Activated T-cell treated with anti-CD3 and anti-CD28 coated beads for 1 hour (primary cell): Measurements from ENCODE around the gene ENTPD3.

Experiments used
- DNase-seq: peaks from one replicate; pipeline ENCODE4 v3.0.0-alpha.2; 2020; ENCODE audit warnings: low read depth

The ENTPD3 gene, protein sequence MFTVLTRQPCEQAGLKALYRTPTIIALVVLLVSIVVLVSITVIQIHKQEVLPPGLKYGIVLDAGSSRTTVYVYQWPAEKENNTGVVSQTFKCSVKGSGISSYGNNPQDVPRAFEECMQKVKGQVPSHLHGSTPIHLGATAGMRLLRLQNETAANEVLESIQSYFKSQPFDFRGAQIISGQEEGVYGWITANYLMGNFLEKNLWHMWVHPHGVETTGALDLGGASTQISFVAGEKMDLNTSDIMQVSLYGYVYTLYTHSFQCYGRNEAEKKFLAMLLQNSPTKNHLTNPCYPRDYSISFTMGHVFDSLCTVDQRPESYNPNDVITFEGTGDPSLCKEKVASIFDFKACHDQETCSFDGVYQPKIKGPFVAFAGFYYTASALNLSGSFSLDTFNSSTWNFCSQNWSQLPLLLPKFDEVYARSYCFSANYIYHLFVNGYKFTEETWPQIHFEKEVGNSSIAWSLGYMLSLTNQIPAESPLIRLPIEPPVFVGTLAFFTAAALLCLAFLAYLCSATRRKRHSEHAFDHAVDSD

DNA sequence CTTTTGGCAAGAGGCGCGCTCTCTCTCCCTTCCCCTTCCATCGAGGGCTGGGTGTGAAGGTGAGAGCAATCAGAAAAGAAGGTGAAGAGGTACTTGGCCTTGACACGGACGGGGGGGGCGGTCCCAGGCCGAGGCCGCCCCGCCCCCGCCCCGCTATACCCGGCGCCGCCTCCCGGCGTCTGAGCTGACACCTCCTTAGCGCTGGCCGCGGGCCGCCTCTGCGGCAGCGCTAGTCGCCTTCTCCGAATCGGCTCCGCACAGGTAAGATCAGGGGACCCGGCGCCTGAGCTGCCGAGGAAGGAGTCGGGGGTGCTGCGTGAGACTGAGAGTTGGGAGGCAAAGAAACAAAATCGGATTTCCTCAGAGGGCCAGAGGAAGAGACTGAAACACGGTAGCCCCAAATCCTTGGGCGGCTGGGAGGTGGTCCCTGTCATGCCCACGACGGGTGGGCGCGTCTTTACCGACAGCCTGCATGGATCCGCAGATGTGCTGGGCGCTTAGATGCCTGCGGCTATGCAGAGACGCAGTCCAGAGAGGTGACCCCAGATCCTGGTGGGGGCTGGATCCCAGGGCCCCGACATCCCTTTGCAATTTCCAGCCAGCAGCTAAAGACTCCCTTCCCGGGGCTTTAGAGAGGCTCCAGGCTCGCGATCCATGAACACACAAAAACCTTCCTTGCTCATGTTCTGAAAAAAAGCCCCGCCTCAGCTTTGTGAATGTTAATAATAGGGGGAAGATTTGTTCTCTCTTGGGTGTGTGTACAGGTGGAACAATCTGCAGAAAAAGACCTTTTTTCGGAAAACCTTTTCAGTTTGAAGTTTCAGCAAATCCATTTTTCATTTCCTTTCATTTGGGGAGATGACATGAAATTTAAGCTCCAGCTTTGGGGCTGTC, at the start of gene ENTPD3:
ENTPD3 (plus strand) TSS at position 184 of the 894 bp plus-strand sequence. CDS start 874 bp downstream, outside the sequence.
- DNase-seq = peak; percentile 8

DNA sequence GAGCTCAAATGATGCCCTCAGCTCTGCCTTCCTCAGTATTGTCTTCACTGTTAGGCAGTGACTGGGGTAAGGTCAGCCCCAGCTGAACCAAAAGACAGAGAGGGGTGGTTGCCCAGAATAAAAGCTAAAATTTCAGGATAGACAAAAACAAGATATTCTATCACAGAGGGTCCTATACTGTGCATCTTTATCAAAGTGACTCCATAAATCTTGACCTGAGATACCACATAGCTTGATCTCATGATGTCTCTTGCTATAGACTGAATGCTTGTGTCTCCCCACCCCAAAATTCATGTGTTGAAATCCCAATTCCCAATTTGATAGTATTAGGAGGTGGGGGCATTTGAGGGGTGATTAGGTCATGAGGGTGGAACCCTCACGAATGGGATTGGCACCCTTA, 47.1 kb upstream of the ENTPD3 start:
- no peak for DNase-seq

DNA sequence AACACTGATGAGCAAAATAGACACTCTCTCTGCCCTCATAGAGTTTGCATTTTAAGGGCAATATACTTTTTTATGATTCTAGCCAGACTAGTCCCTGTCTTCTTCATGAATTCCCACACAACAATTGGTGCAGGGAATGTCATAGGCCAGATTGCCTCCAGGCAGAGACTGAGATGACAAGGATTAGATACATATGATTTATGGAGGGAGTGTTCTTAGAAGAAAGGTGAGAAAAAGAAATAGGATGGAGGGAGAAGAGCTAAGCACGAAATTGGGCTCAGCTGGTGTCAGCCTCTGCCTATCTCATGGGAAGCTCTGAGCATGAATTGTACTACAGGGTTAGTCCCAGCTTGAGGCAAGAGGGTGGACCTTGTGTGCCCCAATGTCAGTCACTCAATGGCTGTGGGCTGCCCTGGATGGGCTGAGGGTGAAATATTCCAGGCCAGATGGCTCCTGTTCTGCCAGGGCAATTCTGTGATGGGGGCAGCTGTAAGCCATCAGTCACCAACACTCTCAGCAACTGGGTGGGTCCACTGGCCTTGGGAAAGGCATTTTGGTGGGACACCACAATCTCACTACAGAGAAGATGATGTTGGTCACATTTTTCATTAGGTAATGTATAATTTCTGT, 46.3 kb upstream of the ENTPD3 start:
- DNase-seq = no peak

DNA sequence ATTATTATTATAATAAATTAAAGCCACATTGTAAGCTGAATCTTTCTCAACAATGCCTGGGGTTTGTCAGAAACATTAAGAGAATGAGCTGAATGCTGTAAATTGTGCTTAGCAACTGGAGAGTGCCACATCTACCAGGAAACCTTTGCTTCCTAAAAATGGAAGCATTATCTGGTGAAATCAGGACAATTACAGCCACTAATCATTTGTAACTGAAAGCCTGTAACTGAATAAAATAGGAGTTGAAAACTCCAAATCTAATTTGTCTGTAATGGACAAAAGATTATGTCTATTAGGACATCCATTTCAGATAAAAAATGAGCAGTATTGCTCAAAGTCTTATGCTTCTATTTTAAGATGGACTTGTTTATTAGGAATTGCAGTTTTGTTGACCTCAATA, 45.3 kb upstream of the ENTPD3 start:
- DNase-seq = no peak

DNA sequence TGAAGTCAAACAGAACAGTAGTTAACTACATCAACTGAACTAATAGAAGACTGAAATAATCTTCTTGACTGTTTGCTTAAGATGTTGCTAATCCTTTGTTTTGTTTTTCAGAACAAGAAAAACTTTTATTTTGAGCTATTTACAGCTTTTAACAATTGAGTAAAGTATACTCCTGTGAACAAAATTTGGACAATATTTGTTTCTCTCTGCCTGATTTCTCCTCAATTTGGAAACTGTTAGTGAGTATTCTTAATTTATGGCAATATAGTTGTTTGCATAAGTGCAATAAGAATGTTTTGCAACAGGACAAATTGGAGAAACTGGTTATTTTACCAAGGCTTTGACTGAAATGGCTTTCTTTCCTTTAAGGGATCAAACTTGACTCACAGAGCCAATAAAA, 36.5 kb upstream of the ENTPD3 start:
- no peak for DNase-seq

DNA sequence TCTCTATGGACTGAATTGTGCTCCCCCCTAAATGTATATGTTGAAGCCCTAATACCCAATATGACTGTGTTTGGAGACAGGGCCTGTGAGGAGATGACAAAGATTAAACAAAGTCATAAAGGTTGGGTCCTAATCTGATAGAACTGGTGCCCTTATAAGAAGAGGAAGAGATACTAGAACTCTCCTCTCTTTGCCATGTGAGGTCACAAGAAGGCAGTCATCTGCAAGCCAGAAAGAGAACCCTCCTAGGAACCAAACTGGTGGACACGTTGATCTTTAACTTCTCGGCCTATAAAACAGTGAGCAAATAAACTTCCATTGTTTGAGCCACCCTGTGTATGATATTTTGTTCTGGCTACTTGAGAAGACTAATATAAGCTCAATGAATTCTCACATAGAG, 31.6 kb upstream of the ENTPD3 start:
- DNase-seq = no peak

DNA sequence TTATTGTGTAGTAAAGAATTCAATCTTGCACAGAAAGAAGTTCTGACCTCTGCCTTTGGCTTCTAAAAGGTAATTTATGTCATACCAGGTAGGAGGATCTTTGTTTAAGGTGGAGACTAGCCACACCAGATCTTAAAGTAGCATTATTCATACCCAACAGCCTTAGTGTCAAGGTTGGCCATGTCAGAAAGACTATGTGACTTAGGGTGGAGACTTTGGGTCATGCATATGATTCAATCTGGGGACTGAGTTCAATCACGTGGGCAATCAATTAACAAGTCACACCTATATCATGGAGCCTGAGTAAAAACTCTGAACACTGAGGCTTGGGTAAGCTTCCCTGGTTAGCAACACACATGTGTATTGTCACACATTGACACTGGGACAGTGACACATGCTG, 28.5 kb upstream of the ENTPD3 start:
- DNase-seq = no peak

DNA sequence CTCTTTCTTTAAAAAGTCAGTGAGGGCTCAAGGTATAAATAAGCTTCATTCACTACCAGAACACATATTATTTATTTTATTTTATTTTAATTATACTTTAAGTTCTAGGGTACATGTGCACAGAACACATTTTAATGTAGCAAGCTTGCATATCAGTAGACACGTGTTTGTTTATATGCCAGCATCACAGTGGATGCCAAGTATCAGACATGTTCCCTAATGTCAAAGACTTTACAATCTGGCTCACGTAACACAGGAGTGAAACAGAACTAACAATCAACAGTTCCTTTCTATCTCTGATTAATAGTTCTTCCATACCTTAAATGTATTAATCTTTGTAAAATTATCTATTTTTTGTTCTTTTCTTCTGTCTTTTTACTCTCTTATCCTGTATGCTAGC, 23.3 kb upstream of the ENTPD3 start:
- DNase-seq = no peak

DNA sequence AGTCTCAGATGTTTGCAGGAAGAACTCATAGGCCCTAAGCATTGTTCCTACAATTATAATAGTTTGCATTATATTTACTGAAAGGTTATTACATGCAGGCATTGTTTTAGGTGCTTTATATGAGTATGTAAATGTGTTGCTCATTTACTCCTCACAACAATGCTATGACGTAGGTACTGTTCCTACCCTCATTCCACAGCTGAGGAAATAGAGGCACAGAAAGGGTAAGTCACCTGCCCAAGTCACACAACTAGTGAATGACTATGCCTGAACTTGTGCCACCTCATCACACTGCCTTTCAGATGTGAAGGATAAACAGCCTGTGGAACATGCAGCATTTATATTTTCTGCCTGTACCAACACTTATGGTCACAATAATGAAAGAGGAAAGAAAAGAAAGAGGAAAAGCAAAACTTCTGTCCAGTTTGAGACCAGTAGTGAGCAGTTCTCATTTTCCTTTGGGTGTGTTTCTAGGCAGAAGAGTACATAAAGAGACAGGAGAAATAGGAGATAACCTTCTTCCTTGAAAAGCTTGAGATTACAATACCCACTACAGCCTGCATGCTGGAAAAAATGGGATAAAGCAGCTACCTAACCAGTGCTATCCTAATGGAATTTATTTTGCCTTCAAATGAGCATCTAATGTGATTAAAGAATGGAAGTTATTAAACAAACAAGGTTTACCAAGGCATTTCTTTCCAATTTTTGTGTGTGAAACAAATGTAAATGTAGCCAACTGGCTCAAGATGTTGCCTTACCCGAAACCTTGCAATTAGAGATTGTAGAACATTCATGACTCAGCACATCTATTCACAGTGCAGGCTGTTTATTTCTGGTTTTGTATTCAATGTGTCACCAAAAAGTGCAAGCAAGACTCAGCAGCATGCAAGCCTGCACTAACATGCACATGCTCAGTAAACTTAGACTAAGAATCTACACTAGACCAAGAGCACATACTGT, 20.5 kb upstream of the ENTPD3 start:
- DNase-seq = no peak

DNA sequence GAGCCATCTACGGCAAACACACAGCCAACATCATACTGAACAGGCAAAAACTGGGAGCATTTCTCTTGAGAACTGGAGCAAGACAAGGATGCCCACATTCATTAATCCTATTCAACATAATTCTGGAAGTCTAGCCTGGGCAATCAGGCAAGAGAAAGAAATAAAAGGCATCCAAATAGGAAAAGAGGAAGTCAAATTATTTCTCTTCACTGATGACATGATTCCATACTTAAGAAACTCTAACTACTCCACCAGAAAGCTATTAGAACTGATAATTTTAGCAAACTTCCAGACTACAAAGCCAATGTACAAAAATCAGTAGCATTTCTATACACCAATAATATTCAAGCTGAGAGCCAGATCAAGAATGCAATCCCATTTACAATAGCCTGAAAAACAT, 17.3 kb upstream of the ENTPD3 start:
- no peak for DNase-seq

DNA sequence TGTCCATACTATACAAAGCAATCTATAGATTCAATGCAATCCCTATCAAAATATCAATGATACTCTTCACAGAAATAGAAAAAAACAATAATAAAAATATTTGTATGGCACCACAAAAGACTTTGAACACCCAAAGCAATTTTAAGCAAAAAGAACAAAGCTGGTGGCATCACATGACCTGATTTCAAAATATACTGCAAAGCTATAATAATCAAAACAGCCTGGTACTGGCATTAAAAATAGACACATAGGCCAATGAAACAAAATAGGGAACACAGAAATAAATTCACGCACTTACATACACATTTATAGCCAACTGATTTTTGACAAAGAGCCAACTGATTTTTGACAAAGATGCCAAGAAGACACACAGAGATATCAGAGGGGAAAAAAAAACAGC, 9.2 kb upstream of the ENTPD3 start:
- no peak for DNase-seq

DNA sequence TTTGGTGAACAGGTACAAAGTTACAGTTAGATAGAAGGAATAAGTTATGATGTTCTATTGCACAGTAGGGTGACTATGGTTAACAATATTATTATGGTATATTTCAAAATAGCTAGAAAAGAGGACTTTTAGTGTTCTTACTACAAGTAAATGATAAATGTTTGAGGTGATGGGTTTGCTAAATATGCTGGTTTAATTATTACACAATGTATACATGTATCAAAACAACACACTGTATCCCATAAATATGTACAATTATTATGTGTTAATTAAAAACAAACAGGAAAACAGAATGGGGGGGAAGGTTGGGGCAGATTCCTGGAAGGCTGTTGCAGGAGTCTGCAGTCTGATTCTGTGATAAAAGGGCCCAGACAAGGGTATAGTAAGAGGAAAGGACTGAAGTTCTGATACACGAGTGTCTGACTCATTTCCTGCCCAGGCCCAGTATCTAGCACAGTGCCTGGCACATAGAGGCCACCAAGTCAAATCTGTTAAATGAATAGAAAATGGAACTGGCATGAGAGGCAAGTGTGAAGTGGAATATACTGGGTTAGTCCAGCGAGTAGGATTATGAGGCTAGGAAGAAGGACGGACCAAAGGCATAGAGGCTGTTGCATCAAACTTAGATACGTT, 7.2 kb upstream of the ENTPD3 start:
- no peak for DNase-seq

DNA sequence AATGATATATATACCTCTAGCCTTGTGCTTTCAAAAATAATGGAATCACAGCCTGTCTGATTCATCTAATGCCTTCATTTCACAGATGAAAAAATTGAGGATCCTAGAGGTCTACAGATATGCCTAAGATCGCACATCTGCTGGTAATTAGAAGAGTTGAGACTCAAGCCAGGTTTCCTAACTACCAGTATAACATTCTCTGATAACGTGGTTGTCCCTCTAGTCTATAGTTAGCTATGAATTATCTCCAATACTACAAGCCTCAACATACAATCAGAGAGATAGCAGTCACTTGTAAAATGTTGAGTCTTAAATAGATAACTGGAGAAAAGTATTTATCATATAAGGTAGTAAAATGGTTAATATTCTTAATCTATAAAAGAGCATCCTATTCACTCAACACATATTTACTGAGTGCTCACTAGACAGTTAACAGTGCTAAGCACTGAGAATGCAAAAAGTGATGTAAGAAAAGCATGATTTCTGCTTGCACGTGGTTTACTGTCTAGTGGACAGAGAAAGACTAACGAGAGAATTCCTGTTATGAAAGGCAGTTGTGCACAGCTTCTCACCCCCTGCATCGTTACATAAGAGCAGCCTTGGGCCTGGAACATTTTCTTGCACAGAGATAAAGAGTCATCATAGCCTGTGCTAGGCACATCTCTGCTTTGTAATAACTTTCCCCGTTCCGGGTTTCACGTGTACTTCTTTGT, 4.9 kb upstream of the ENTPD3 start:
- DNase-seq = no peak

DNA sequence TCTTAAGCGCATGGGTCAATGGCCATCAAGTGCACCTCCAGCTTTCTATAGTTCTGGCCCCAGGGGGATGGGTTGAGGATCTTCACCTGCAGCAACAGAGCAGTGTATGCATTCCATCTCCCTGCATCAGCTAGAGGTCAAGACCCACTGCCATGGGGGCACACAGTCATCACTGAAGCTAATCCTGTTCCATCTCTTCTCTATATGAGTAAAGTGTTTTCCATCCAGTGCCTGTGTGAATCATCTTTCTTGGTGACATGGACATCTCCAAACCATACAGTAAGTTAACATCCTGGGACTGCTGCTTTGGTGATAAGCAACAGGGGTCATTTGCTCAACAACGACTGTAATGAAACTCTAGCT, 4.4 kb upstream of the ENTPD3 start:
- no peak for DNase-seq

DNA sequence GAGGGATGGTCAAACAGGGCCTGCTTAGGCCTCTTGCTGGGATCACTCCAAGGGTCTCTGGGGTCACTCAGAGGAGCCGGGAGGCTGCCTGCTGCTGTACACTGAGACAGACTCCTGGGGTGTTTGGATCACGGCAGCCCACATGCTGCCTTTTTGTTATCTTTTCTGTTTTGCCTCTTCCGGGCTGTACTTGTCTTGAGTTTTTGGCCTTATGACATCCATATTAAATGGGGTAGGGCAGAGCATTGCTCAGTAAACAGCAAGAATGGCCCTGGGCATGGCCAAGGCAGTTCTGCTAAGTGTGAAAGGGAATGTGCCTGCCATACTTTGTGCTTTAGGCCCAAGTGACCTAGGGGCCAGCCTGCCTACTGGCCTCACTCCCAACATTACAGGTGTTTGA, 771 bp upstream of the ENTPD3 start:
- DNase-seq = no peak

DNA sequence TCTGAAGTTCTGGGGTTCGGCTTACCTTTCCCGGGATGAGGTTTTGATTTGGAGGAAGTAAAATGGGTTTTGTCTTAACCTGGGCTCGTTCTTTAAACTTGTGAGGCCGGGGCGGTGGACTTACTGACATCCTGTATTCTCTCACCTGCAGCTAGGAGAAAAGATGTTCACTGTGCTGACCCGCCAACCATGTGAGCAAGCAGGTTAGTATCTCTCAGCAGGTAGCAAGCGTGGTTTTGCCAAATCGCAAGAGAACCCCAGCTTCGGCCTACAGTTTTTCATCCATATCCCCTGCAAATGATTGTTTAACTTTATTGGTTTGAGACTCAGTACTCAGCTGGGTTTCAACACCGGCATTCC, 891 bp downstream of the ENTPD3 start:
- DNase-seq = no peak

DNA sequence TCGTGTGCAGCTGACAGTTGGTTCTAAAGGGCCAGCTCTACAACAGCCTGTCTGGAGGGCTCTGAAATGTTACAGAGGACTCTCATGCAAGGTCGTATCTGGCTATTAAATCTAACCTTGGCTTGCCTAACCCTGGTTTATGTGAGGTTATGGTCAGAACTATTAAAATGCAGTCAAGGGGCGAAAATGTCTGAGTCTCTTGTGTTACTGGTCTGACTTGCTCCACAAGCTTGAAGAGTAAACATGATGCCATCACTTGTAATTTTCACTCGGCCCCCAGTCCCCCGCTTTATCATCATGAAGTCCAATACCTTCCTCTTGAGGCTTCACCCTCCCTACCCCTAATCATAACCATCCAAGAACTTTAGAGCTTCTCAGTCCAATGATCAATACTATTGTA, 9.4 kb downstream of the ENTPD3 start:
- DNase-seq = no peak

DNA sequence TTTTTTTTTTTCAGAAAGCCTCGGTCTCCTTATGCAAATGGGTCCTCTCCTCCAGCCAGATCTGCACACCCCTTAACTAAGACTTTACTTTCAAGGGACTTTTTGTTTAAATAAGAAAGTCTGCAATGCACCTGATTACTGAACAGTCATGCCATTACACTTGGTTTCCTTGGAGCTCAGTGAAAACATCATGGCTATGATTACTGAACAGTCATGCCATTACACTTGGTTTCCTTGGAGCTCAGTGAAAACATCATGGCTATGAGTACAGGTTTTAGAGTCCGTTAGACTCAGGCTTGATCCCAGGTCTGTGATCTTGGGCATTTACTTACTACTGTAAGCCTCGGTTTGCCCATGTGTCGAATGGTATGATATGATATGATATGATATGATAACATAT, 10.1 kb downstream of the ENTPD3 start:
- DNase-seq = no peak

DNA sequence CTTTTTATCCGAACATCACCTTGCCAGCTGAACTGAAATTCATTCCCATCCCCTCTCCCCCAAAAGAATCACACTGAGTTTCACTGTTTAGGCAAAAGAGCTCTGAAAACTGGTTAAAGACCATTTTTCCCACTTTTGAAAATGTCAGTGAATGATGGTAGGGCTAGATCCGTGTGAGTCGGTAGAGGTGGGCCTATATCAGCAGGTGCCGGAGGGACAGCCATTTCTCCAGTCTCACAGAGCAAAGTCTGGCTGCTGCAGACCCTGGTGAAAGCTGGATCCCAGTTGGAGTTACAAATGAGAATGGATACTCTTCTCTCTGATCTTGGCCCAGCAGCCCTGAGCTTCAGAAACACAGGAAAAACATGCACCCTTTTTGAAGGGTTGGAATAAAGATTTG, 10.9 kb downstream of the ENTPD3 start:
- DNase-seq = no peak

DNA sequence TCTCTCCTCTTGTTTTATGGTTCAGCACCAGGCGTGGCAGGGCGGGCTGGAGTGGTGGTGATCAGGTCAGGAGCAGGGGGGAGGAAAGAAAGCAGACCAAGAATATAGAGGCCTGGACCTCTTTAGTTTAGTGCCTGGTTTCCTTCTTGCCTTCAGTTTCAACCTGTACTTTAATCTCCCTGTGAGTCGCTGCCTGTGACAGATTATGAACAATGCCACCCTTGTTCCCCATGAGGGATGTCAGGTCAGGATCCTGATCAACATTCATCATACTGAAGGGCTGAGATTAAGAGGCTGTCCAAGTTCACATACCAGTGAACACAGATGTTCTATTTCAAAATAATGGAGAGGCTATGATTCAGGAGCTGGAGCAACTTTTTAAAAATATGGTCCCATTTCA, 11.4 kb downstream of the ENTPD3 start:
- DNase-seq = no peak
